Peyer's patch (tissue), 4 donors: ENCODE results near the gene RSPH1.

ENCODE experiments used
- POLR2A ChIP-seq, 2 donors: fragments of 450-650 bp; IDR thresholded peaks; one replicate each; pipeline ENCODE4 v1.5.1; 2017; ENCODE audit warnings: antibody characterized with exemption in 2 of 2, mild to moderate bottlenecking in 2 of 2, moderate library complexity in 2 of 2
- TF ChIP-seq, protein P1 (sequence below), 6 experiments: fragments of 450-650 bp in 4 of 6; fragments of 200-600 bp in 2 of 6; sonication (generic) in 1 of 6; IDR thresholded peaks; one replicate each; pipeline ENCODE4 v1.5.1; 2017 to 2019; ENCODE audit warnings: antibody characterized with exemption in 6 of 6, mild to moderate bottlenecking in 3 of 6, moderate library complexity in 1 of 6

DNA sequence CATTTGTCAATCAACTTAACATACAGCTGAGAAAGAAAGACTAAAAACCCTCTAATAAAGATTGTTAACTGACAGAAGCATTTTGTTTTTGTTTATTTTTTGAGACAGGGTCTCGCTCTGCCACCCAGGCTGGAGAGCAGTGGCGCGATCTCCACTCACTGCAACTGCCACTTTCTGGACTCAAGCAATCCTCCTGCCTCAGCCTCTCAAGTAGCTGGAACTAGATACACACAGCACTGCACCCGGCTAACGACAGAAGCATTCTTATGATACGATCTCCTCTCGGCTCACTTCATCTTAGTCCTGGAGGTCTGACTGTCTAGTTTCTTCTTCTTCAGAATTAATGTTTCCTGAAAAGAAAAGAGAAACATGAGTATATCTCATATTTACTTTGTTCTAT lies 23.5 kb downstream of the RSPH1 start:
- TF ChIP-seq, protein P1, sequence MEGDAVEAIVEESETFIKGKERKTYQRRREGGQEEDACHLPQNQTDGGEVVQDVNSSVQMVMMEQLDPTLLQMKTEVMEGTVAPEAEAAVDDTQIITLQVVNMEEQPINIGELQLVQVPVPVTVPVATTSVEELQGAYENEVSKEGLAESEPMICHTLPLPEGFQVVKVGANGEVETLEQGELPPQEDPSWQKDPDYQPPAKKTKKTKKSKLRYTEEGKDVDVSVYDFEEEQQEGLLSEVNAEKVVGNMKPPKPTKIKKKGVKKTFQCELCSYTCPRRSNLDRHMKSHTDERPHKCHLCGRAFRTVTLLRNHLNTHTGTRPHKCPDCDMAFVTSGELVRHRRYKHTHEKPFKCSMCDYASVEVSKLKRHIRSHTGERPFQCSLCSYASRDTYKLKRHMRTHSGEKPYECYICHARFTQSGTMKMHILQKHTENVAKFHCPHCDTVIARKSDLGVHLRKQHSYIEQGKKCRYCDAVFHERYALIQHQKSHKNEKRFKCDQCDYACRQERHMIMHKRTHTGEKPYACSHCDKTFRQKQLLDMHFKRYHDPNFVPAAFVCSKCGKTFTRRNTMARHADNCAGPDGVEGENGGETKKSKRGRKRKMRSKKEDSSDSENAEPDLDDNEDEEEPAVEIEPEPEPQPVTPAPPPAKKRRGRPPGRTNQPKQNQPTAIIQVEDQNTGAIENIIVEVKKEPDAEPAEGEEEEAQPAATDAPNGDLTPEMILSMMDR (IDR thresholded peaks at IDR 0.05), result no peak
- no peak for TF ChIP-seq POLR2A (IDR thresholded peaks at IDR 0.05)
